NCI-H446 treated with DMSO at 0.1 percent for 48 hours (cell line): Measurements from ENCODE around the gene SNRNP35.
A peak's percentile ranks its signal among the peaks of the same experiment; 100 is the strongest.
"Not testable (repeated sequence)": the region's sequence is repeated elsewhere in the genome, so short reads cannot be mapped to it uniquely, and the experiment has no call there.

Experiments
- DNase-seq: peaks from one replicate; lab custom pipeline; 2025; lab: John Stamatoyannopoulos, UW

Gene SNRNP35, protein sequence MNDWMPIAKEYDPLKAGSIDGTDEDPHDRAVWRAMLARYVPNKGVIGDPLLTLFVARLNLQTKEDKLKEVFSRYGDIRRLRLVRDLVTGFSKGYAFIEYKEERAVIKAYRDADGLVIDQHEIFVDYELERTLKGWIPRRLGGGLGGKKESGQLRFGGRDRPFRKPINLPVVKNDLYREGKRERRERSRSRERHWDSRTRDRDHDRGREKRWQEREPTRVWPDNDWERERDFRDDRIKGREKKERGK

GRCh38 chr12:123457980-123458779 is at the start of gene SNRNP35:
Gene SNRNP35 (plus strand): TSS chr12:123458139. CDS start chr12:123465541, 7,402 bp downstream.
- peak; percentile 85 for DNase-seq

DNA sequence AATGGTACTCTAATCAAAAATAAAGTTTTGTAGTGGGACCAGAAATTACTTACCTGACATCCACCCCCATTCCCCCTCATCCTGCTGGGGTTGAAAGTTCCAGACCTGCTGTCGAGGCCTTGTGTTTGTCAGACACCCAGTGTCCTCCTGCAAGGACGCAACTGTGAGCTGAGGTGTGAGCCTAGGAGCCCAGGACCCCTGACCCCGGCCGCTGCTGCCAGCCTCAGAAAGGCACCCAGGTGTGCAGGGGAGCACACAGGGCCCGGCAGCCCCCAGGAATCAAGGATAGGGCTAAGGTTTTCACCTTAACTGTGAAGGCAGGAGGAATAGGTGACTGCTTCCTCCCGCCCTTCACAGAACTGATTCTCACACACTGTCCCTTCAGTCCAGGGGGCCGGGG is 49.3 kb upstream of the SNRNP35 start:
- DNase-seq, result not testable (repeated sequence)

- not testable (repeated sequence) for DNase-seq
Observed at GRCh38 chr12:123409284-123410040, 48.5 kb upstream of the SNRNP35 start.

DNA sequence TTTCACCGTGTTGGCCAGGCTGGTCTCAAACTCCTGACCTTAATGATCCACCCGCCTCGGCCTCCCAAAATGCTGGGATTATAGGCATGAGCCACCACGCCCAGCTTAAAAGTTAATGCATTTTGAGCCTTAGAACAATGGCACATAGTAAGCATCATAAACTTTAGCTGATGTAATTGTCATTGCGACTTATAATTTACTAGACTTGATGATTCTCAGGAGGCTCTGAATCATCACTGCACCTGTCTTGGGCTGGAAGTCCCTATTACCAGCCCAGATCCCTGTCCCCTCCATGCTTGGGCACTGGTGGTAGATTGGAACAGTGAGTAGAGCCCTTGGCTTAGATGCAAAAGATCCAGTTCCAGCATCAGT is 47.9 kb upstream of the SNRNP35 start:
- DNase-seq, result no peak

DNA sequence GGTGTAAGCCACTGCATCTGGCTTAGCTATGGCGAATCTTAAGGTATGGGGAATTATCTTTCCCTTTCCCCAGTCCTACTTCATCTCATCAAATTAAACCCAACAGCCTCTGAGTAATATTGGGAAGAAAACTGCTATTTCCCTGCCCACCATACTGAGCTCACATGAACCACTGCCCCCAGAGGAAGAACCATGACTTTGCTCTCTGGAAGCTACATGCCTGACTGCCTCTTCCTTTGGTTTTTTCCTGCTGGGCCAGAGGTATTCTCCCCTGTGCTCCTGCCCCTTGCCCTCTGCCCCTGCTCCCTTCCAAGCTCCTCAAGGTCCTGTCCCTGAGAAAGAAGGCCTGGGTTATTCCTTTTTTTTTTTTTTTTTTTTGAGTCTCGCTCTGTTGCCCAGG is 36.6 kb upstream of the SNRNP35 start:
- DNase-seq, result no peak

GRCh38 chr12:123427036-123427769 is 30.7 kb upstream of the SNRNP35 start:
- DNase-seq, result no peak

DNA sequence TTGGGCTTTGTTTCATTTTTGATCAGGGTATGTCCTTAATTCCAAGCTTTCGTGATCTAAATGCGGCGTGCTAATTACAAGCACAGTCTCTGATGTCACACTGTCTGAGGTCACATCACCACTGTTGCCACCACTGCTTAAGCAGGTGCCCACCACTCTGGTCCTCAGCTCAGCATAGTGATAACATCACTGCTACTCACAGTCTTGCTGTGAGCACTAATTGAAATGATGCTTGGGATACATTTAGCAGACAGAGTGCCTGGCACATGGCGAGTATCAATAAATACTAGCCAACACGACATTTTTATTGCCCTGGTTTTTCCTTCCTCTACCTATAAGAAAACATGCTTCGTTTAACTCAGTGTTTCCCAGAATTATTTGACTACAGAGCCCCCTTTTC is 29.3 kb upstream of the SNRNP35 start:
- no peak for DNase-seq

GRCh38 chr12:123429101-123429500 is 28.8 kb upstream of the SNRNP35 start:
- not testable (repeated sequence) for DNase-seq

DNA sequence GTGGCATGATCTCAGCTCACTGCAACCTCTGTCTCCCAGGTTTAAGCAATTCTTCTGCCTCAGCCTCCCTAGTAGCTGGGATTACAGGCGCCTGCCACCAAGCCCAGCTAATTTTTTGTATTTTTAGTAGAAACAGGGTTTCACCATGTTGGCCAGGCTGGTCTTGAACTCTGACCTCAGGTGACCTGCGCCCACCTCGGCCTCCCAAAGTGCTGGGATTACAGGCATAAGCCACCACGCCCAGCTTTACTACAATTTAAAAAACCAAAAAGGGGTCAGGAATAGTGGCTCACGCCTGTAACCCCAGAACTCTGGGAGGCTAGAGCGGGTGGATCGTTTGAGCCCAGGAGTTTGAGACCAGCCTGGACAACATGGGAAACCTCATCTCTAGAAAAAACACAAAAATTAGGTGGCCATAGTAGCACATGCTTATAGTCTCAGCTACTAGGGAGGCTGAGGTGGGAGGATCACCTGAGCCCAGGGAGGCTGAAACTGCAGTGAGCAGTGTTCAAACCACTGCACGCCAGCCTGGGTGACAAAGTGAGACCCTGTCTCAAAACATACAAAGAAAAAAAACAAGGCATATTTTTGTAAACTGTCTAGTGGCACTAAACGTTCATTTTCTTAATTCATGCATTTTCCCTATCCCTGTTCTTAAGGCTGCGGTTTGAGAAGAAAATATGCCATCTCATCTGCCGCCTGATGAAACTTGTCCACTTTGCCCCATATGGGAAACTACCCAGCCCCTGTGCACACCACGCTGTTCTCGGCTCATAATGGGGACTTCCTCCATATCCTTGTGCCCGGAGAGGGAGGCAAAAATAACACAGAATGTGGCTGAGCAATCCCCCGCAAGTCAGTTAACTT is 25.8 kb upstream of the SNRNP35 start:
- DNase-seq, result not testable (repeated sequence)

GRCh38 chr12:123433615-123434014 is 24.3 kb upstream of the SNRNP35 start:
- DNase-seq, result no peak

- DNase-seq, result no peak
Observed at GRCh38 chr12:123435636-123436016, 22.3 kb upstream of the SNRNP35 start.

DNA sequence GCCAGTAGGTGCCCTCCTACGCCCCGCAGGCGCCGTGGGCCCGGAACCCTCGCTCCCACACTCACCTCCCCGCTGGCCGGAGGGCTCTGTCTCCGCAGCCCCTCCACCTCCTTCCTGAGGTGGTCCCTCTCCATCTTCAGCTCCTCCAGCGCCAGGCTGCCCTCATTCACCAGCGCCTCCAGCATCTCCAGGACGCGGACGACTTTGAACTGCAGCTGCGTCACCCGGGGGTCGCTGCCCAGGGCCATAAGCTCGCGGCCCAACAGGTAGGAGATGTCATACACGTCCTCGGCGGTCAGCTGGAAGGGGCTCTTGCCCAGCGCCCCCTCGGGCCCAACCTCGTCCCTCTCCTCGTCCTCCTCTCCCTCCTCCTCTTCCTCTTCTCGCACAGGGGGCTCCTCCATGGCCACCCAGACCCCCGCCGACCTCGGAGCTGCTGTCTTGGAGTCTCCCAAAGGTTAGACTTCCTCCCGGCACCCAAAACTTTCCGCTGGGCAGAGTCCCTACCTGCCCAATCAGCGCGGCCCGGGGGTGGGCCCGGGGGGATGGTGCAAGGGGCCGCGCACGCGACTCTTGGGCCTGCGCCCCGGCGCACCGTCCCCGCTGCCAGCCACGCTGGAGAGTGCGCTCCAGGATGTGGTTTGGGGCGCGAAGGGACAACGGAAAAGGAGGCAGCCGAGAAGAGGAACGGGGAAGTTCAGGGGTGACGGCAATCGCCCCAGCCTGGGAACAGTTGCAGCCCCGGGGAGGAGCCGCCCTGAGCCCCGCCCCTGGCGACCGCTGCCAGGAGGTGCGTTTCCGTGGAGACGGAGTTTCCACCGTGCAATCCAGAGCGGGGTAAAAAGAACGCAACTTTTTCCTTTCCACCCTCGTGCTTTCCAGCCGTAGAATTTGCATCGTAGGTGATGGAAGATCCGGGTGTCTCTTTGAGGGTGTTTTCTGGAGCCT is 21.6 kb upstream of the SNRNP35 start, which contains the start of gene RILPL2:
Gene RILPL2 (minus strand): TSS at position 668 of the 948 bp plus-strand sequence. CDS start 264 bp downstream, at position 404.
- DNase-seq, result no peak

DNA sequence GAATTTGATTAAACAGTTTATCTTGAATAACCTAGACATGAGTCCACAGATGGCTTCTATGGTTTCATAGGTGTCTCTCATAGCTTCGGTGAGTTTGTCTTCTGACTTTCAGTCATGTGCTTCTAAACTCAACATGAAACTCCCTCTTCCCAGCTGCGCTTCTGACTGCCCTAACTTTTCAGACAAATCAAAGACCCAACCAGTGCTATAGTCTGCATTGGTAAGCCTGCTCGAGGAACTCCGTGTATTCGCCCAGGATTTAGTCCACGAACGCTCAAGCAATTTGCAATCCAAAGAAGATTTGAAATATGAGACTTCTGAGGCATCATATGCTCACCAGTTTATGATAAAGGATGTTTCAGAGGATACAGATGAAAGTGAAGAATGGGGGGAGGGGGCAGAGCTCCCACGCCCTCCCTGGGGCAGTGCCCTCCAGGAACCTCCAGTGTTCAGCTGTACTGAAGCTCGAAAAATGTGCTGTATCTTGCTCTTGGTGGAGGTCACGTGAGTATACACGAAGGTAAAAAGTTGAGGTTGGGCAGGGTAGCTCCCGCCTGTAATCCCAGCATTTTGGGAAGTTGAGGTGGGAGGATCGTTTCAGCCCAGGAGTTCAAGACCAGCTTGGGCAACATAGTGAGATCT is 16.3 kb upstream of the SNRNP35 start:
- DNase-seq, result no peak

GRCh38 chr12:123442774-123443173 is 15.2 kb upstream of the SNRNP35 start:
- DNase-seq, result no peak

DNA sequence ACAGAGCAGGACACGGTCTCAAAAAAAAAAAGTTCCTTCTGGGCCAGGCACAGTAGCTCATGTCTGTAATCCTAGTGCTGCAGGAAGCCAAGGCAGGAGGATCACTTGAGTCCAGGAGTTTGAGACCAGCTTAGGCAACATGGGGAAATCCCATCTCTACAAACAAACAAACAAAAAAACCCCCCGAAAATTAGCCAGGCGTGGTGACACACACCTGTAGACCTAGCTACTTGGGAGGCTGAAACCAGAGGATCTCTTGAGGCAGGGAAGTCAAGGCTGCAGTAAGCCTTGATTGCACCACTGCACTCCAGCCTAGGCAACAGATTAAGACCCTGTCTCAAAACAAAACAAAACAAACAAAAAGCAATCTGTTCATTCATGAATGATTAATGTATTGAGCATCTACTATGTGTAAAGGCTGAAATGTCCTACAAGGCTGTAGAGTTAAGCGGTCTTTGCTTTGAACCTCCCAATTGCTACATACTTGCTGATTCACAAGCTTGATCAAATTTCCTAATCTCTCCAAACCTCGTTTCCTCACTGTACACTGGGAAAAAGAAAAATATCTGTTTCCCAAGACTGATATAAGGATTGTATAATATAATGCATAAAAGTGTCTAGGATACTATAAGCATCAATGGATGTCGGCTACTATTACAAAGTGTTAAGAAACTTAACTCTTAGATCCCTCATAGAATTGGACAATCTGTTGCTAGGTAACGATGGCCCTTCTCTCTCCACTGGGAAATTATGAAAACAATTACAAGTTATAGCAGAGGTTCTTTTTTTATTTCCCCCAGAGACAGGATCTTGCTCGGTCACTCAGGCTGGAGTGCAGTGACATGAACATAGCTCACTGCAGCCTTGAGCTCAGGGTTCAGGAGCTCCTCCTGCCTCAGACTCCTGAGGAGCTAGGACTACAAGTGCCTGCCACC is 13.6 kb upstream of the SNRNP35 start:
- DNase-seq, result no peak

DNA sequence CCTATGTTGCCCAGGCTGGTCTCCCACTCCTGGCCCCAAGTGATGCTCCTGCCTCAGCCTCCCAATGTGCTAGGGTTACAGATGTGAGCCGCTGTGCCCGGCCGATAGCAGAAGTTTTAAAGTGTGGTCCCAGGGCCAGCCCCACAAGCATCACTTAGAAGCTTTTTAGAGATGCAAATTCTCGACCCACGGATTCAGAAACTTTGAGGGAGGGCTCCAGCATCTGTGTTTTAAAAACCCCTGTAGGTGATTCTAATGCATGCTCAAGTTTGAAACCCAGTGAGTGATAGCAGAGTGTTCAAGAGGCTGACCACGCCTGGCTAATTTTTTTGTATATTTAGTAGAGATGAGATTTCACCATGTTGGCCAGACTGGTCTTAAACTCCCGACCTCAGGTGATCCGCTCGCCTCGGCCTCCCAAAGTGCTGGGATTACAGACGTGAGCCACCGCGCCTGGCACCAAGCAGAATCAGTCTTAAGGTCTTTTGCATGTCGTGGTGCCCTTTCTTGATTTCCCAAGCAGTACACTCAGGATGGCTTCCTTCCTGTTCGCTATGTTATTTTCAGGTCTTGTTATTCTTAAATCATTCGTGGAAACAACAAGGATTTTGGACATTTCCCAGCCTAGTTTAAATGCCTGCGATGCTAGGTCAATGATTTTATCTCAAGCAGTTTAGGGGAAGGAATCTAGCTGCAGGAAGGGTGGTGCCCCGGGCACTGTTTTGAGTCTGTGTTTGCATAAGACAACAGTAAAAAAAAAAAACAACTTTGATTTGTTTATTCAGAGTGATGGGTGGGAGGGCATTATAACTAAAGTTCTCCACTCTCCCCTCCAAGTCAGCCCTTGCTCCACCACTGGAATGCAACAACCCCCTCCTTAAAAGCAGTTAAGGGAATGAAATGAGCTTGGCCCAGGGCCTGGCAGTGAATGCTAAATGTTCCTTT is 12.3 kb upstream of the SNRNP35 start:
- DNase-seq, result no peak

GRCh38 chr12:123446333-123446713 is 11.6 kb upstream of the SNRNP35 start:
- no peak for DNase-seq
